ENCODE data around the gene ADARB1.

Gene ADARB1

DNA sequence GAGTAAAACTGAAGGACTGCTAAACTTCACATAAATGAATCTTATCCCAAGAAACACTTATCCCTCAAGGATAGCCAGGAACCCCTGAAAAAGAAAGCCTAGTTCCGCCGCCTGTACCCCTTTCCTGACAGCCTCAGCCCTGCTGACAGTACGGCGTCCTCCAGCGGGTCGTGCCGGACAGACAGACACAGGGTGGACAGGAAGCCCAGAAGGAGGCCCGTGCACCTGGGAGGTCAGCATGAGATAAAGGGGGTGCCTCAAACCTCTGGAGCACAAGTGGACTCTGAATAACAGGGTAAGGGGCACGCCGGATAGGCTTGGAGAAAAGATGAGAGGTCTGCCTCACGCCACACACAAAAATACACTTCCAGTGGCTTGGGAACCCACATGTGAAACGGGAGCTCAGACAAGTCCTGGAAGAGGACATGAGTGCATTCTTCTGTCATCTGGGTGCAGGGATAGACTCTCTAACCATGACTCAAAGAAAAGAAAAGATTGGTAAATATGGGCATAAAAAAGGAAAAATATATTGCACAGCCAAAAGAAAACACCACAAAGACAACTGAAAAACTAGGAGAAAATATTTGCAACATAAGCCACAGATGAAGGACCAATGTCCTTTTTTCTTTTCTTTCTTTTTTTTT, 17.3 kb upstream of the ADARB1 start:
- H3K4me3 ChIP-seq (ENCODE audit: low read length), result no peak overlapping the region
- TF ChIP-seq, protein P1, sequence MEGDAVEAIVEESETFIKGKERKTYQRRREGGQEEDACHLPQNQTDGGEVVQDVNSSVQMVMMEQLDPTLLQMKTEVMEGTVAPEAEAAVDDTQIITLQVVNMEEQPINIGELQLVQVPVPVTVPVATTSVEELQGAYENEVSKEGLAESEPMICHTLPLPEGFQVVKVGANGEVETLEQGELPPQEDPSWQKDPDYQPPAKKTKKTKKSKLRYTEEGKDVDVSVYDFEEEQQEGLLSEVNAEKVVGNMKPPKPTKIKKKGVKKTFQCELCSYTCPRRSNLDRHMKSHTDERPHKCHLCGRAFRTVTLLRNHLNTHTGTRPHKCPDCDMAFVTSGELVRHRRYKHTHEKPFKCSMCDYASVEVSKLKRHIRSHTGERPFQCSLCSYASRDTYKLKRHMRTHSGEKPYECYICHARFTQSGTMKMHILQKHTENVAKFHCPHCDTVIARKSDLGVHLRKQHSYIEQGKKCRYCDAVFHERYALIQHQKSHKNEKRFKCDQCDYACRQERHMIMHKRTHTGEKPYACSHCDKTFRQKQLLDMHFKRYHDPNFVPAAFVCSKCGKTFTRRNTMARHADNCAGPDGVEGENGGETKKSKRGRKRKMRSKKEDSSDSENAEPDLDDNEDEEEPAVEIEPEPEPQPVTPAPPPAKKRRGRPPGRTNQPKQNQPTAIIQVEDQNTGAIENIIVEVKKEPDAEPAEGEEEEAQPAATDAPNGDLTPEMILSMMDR (IDR thresholded peaks at IDR 0.05; ENCODE audit: insufficient read depth, low read depth, low read length, missing control alignments), result no peak

DNA sequence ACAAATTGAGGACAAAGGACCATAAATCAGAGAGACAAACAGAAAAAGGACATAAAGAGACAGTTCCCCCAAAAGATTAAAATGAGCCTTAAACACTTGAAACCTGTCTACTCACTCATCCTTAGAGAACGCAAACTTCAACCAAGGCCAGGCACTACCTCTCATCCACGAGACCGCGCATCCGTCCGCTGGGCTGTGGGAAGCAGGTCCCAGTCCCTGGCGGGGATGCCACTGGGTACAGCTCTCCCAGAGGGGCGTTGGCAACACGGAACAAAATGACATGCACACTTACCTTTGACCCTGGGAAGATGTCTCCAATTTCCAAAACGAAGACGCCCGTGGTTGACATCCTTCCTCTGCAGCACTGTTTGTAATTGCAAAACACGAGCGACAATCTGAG, 16.5 kb upstream of the ADARB1 start:
- TF ChIP-seq, protein P1 (IDR thresholded peaks at IDR 0.05; ENCODE audit: insufficient read depth, low read depth, low read length, missing control alignments), result no peak
- H3K4me3 ChIP-seq (ENCODE audit: low read length), result no peak overlapping the region
- no peak for DNase-seq (ENCODE audit: low read depth)

More for the DNA sequence above, 17.3 kb upstream of the ADARB1 start:
- no peak for DNase-seq (ENCODE audit: low read depth)

DNA sequence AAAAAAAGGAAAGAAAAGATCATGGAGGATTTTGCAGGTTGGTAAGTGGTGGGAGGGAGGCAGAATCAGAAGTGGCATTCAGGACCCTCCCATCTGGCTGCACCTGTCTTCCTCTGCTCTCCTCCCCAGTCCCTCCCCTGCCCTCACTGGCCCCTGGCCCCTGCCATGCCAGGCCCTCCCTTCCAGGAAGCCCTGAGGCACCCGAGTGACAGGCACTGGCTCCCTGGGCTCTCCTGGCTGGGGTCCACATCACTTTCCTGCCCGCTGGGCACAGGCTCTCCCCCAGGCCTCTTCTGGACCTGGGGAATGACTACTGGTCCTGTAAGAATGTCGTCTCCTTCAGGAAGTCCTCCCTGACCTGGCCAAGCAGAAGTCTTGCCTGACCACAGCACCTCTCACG, 15.3 kb upstream of the ADARB1 start:
- TF ChIP-seq, protein P1 (IDR thresholded peaks at IDR 0.05; ENCODE audit: insufficient read depth, low read depth, low read length, missing control alignments), result no peak
- DNase-seq (ENCODE audit: low read depth), result no peak

DNA sequence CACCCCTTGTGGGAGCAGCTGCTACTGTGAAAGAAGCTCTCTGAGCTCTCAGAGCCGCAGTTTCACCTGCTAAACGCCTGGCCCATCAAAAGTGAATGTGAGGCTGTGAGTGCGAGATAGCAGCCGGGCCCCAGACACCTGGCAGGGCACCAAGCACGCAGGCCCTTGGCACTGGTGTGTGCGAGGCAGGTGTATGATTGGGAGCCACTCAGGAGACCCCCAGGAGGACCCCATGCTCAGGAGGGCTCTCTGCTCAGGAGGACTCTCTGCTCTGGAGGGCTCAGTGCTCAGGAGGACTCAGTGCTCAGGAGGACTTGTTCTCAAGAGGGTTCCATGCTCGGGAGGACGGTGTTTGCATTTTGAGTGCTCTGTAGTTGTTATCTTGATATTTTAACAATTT, 14.3 kb upstream of the ADARB1 start:
- TF ChIP-seq, protein P1 (IDR thresholded peaks at IDR 0.05; ENCODE audit: insufficient read depth, low read depth, low read length, missing control alignments), result no peak
- no peak overlapping the region for H3K4me3 ChIP-seq (ENCODE audit: low read length)
- DNase-seq (ENCODE audit: low read depth), result no peak

More for the DNA sequence above, 15.3 kb upstream of the ADARB1 start:
- no peak overlapping the region for H3K4me3 ChIP-seq (ENCODE audit: low read length)

DNA sequence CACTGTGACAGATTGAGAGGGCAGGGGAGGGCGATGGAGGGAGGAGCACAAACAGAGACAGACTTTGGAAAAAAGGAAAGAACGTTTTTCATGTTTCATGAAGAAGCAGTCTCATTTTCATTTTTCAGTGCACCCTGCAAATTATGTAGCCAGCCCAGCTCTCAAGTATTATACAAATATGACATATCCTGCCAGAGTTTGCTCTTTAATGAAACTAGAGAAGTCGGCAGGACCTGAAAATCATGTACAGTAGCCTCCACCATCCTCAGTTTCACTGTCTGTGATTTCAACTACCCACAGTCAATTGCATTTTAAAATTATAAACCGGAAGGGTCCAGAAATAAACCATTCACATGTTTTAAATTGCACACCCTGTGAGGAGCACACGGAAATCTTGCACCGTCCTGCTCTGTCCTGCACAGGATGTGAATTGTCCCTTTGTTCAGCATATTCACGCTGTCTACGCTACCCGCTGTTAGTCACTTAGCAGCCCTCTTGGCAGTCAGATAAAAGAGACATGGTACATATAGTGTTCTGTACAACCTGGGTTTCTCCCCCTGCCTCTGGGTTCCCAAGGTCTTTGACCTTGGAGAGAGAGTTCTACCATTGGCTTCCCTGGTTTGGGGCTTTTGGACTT, 13.6 kb upstream of the ADARB1 start:
- no peak for DNase-seq (ENCODE audit: low read depth)
- no peak overlapping the region for H3K4me3 ChIP-seq (ENCODE audit: low read length)
- TF ChIP-seq, protein P1 (IDR thresholded peaks at IDR 0.05; ENCODE audit: insufficient read depth, low read depth, low read length, missing control alignments), result no peak

DNA sequence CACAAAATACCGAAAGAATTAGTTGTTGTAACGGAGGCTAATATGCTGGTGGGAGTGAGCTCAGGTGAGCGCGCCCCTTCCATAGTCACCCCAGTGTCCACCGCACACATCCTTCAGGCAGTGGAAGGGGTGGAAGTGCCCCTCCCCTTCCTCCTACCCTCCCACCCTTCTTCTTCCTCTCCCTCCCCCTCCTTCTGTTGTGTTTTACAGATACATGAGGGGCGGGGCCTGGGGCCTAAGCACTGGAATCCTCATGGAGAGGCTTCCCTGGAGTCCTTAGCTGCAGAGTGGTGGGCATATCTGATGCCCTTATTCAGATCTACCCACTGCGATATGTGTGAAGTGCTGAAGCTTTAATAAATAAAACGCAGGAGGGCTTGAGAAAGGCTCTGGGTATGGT, 10.3 kb upstream of the ADARB1 start:
- no peak for DNase-seq (ENCODE audit: low read depth)
- TF ChIP-seq, protein P1 (IDR thresholded peaks at IDR 0.05; ENCODE audit: insufficient read depth, low read depth, low read length, missing control alignments), result no peak
- no peak overlapping the region for H3K4me3 ChIP-seq (ENCODE audit: low read length)

All from epithelial cell of esophagus (primary cell).